Lower leg skin (tissue), 4 donors: Measurements from ENCODE around the gene BEND5. TPM values are rescaled to one million over a fixed set of nuclear protein-coding genes. Genes with fewer than 3 reads are reported as not detected.

Experiments
- DNase-seq, 2 donors: peaks; one replicate each; pipeline ENCODE4 v3.0.0-alpha.2; 2019; ENCODE audit warnings: low spot score in 2 of 2
- H3K4me3 ChIP-seq: fragments of 200-600 bp; sonication (generic); 2 replicates; pipeline ENCODE4 v1.5.1; 2017; ENCODE audit warnings: mild to moderate bottlenecking, low read depth; ENCODE audit not compliant: poor library complexity, severe bottlenecking
- CTCF ChIP-seq, 3 donors: fragments of 450-650 bp; IDR thresholded peaks; one replicate each; pipeline ENCODE4 v1.5.1; 2016; ENCODE audit warnings: antibody characterized with exemption in 3 of 3, mild to moderate bottlenecking in 3 of 3, moderate library complexity in 2 of 3
- POLR2A ChIP-seq, 2 donors: fragments of 450-650 bp; IDR thresholded peaks; one replicate each; pipeline ENCODE4 v1.6.1; 2016 to 2017; ENCODE audit warnings: antibody characterized with exemption in 2 of 2, mild to moderate bottlenecking in 1 of 2, moderate library complexity in 1 of 2
- WGBS, 2 donors: methylation state at CpG; one replicate each; pipeline ENCODE4 v1.1.5; 2018; 5-methylcytosine and 5-hydroxymethylcytosine counted together
- intact Hi-C: fragments of 100-400 bp; cut with DNase I; formaldehyde crosslinking; loops from one replicate; pipeline ENCODE4 v1.15.0; 2023; ENCODE audit warnings: low total_unique reads
- total RNA-seq, 4 donors: library from RNA; depleted of rRNA; stranded (reverse); fragments of >200 nt; gene quantifications; one replicate each; pipeline ENCODE4 v1.1.0, GENCODE V29; 2016

BEND5 gene
- total RNA-seq, 4 donors from 2014 or later: 0.67 to 2.5 (median 1.1) TPM; not detected in 1

DNA sequence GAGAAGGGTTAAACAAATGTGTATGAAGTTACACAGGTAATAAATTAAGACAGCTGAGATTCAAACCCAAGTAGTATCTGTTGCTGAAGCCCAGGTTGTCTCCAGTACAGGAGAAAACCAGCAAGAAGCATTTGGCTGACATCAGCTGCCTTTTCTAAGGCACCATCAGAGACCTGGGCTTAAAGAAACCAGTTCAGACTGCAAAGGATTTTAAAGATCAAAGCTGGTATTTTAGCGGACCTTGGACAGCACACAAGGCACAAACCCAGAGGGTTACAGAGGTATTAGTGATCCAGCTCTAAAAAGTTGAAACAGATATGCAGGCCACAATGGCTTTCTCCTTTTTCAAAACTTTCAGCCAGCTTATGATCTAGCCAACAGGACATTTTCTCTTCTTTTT lies 23.4 kb downstream of the BEND5 start:
- intact Hi-C loops: no loop called here
- no peak for TF ChIP-seq CTCF (IDR thresholded peaks at IDR 0.05)
- TF ChIP-seq POLR2A (IDR thresholded peaks at IDR 0.05): no peak
- DNase-seq: no peak
- H3K4me3 ChIP-seq: no peak overlapping the region
- 74 to 76% methylated on average over 1 of the region's 1 CpG for WGBS, 2 donors

DNA sequence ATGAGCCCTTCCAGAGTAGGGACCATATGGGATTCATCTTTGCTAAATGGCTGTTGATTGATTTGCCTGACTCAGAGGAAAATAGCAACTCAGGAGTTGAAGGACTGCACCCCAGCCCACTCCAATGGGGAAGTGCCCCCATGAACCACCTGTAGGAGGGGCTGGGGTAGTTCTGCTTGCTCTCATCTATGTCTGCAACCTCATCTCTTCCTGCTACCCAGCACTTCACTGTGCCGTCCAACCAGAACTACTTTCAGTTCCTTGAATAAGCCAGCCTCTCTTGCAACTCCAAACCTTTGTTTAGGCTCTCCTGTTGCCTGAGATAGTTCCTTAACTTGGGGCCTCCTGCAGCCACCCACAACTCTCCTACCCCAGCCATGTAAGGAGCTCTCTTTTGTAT lies 26.6 kb downstream of the BEND5 start:
- H3K4me3 ChIP-seq: no peak overlapping the region
- WGBS, 2 donors: 79 to 94% methylated on average over 1 of the region's 1 CpG
- no peak for DNase-seq
- intact Hi-C loops: no loop called here
- TF ChIP-seq POLR2A (IDR thresholded peaks at IDR 0.05) (no peak), CTCF (IDR thresholded peaks at IDR 0.05) (no peak)

- TF ChIP-seq POLR2A (IDR thresholded peaks at IDR 0.05) (no peak), CTCF (IDR thresholded peaks at IDR 0.05) (no peak)
- no peak overlapping the region for H3K4me3 ChIP-seq
- intact Hi-C loops: no loop called here
- no peak for DNase-seq
- 84 to 88% methylated on average over 7 of the region's 7 CpGs for WGBS, 2 donors
Measured at GRCh38 chr1:48749068-48749467, 27.6 kb downstream of the BEND5 start.

DNA sequence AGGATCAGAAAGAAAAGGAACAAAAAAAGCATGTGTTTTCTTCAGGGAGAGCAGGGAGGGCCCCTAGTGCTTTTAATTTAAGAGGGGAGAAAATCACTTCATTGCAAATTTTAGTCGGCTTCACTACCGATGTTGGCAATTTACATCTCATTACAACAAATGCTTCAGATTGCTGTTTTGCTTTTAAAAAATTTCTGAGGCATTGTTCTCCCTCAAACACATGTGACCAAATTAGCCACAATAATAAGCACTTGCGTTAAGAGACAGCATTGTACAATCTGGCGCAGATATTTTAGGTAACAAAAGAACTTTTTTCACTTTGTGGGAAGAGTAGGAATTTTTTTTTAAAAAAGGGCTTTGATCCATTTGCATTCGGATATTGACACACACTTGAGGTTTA lies 29.8 kb downstream of the BEND5 start:
- 68 to 80% methylated on average over 5 of the region's 5 CpGs for WGBS, 2 donors

GRCh38 chr1:48744032-48744431 lies 32.7 kb downstream of the BEND5 start:
- no peak overlapping the region for H3K4me3 ChIP-seq
- no peak for DNase-seq
- 89 to 90% methylated on average over 2 of the region's 2 CpGs for WGBS, 2 donors
- intact Hi-C loops: no loop called here
- no peak for TF ChIP-seq CTCF (IDR thresholded peaks at IDR 0.05)
- TF ChIP-seq POLR2A (IDR thresholded peaks at IDR 0.05): no peak

More for the DNA sequence above, 29.8 kb downstream of the BEND5 start:
- TF ChIP-seq POLR2A (IDR thresholded peaks at IDR 0.05) (no peak), CTCF (IDR thresholded peaks at IDR 0.05) (no peak)
- H3K4me3 ChIP-seq: no peak overlapping the region
- DNase-seq: no peak
- intact Hi-C loops: no loop called here

DNA sequence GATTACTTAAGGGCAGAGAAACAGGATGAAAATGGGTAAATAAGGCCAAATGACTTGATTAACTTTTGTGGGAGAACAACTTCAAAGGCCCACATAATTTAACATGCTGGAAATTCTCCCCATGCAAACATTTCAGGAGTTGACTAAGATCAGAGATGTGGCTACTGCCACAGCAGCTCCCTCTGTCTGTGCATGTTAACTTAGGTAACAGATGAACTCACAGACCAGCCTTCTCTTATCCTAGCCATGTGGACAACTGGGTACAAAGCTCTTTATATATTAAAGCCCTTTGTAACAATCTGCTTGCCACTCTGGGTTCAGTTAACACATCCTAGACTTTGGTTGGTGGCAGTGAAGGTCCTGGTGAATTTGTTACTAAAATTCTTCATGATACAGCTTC lies 33.2 kb downstream of the BEND5 start:
- H3K4me3 ChIP-seq: no peak overlapping the region
- no peak for TF ChIP-seq POLR2A (IDR thresholded peaks at IDR 0.05)
- no peak for TF ChIP-seq CTCF (IDR thresholded peaks at IDR 0.05)
- no peak for DNase-seq
- intact Hi-C loops: no loop called here
